GM18502 (cell line): Measurements from ENCODE around the gene KRT5.

ENCODE experiments used
- ATAC-seq: cut with Tn5 transposase; IDR thresholded peaks from one replicate; pipeline ENCODE4 v1.9.1; 2021; ENCODE audit warnings: mild to moderate bottlenecking; ENCODE audit not compliant: unreplicated experiment, poor library complexity

KRT5 gene

DNA sequence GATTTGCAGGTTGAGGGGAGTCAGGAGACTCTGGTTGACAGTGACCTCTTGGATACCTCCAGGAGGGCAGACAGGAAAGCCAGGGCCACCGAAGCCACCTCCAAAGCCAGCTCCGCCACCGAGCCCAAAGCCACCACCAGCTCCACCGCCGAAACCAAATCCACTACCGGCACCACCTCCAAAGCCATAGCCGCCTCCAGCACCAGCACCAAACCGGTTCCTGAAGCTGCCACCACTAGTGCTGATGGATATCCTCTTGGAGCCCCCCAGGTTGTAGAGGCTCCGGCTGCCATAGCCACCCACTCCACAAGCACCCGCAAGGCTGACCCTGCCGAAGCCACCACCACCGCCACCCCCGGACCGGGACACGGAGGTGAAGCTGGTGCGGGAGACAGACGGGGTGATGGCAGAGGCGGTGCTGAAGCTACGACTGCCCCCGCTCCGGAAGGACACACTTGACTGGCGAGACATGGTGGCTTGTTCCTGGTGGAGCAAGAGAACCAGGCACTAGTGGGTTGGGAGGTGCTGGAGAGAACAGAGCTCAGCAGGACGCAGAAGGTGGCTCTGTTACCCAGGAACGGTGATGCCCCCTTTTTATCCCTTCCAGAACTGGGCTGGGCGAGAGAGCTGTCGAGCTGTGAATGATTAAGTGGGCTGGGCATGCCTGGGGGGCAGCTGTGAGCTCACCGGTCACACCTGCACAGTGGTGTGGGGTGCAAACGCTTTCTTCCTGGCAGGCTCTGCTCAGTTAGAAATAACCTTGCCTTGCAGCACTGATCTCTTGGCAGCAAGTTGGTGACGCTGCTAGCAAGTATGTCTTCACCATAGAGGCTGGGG is at the start of gene KRT5:
Gene KRT5 (minus strand): TSS at position 569 of the 837 bp plus-strand sequence. CDS start 98 bp downstream, at position 471.
- no peak for ATAC-seq

DNA sequence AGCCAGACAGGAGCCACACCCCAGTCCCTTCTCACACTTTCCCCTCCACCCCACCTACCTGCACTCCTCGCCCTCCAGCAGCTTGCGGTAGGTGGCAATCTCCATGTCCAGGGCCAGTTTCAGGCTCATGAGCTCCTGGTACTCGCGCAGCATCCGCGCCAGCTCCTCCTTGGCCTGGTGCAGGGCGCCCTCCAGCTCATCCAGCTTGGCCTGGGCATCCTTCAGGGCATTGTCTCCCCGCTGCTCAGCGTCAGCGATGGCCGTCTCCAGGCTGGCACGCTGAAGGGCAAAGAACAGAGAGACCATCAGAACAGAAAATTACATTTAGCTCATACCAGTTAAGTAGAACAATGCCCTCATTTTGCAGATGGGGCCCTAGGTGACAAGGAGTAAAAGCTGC is 47.9 kb upstream of the KRT5 start:
- no peak for ATAC-seq

DNA sequence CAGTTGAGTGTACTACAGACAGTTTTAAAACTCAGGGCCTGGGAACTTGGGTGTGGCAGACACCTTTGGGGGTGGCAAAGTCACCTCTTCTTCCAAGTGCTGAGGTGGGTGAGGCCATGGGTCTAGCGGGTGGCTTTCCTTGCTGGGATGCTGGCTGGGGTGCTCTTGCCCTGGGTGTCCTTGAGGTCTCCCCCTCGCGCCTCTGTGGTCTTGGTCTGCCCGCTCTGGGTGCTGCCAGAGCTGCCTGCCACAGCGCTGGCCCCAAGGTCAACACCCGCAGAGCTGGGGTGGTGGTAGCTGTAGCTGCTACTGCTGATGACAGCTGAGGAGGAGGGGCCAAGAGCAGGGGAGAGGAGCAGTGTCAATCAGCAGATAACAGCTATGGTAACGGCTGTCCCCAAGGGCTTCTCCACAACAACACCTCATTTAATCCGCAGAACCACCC is 46.7 kb upstream of the KRT5 start:
- no peak for ATAC-seq

DNA sequence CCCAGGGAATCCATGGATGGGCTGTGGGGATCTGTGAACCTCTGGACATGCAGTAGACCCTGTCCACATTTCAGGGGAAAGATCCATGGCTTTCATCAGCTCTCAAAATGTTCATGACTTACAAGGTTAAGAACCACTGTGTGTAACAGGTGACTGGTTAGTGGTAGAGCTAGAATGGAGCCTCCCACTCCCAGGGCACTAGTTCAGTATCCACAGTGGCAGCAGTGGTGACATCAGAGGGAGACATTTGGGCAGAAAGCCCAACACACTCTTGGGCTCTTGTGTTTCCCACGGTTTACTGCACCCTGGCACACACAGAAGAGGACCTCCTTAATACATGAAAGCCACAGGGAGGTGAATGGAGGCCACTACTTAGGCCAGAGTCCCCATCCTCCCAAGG is 44.4 kb upstream of the KRT5 start:
- no peak for ATAC-seq

DNA sequence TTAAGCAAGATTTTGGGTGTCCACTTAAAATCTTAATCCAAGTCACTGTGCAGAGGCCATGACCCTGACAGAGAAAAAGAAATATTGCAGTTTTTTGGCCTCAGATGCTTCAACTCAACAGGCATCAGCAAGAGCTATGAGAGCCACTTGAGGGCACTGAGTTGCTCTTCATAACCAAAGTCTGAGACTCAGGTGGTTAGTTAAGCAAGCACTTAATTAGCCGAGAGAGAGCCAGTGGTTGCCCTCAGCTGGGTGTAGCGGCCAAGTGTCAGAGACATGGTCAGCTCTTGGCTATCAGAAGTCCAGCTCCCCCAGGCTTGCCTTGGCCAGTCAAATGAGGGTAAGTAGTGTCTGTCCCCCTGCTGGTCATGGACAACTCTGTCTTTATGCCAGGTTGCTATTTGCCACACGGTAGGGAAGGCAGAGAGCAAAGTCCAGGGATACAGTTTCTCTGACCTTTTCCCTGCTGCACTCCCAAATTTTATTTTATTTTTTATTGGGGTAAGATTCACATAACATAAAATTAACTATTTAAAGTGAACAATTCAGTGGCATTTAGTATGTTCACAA is 41.8 kb upstream of the KRT5 start:
- no peak for ATAC-seq

DNA sequence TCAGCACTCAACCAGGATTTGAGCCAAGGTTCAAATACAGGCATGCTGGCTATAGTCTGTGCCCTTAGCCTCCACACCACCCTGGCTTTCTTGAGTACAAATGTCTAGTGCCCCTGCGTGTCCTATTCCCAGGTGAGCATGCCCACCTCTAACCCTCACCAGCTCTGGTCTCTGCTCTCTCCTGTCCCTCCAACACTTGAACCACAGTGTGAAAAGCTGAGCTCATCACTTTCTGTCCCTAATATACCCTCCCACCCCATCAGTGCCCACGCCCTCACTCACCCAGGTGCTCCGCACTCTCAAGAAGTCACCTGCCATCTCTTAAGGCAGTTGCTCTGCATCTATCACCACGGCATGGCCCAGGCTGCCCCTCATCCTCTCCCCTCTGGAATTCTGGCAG is 39.8 kb upstream of the KRT5 start:
- ATAC-seq: no peak

DNA sequence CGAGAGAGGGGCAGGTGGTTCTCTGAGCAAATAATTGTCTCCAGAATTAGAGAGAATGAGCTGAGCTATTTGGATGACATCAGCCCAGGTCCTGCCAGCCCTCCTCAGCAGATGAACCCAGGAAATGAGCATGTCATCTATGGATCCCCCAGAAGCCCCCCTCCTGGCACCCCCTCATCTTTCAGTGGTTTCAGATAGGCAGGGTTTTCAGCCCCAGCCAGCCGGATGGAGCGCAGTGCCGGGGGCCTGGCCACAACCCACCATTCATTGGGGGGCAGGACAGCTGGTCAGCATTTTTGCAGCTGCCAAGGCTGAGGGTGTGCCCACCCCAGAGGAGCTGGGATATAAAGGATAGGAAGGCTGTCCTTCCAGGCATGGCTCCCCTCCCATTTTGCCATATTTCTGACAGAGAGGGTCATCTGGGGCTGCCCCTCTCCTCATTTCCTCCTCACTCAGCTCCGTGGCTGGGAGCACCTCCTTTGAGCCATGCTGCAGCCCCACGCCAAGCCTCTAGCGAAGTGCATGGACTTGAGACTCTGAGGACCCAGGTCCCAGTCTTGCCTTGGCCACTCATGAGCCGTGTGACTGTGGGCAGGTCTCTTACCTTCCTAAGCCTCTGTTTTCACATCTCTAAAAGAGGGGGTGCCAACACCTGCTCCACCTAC is 38.7 kb upstream of the KRT5 start:
- no peak for ATAC-seq

DNA sequence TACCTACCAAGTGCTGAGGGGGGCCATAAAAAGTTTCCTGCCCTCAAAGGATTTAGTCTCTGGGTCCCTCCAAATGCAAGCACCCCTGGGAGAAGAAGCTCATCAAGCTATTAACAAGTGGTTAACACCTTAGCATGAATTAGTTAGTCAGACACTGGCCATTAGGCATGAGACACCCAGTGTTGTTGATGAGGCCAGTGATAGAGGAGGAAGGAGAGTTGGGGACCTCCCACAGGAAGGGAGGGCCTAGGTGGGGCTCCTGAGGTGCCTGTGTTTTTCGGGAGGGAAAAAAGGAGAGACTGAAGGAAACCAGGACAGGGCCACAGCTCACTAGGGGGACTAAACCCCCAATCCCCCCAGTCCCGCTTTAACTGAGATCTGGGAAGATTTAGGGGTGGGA is 37.3 kb upstream of the KRT5 start:
- no peak for ATAC-seq

DNA sequence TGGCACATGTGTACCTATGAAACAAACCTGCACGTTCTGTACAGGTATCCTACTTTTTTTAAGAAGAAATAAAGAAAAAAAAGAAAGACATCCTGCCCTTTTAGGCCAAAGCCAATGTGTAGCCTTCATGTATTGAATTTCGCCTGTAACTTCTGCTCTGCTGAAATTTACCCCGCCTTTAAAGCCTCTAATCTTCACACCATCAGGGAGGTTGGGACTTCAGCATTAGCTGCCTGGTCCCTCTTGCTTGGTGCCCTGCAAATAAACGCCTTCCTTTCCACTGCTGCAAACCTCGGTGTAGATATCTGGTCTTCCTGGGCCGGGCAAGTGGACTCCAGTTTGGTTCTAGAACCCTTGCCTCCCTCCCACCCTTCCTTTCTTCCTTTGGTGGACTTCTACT is 35.4 kb upstream of the KRT5 start:
- no peak for ATAC-seq

DNA sequence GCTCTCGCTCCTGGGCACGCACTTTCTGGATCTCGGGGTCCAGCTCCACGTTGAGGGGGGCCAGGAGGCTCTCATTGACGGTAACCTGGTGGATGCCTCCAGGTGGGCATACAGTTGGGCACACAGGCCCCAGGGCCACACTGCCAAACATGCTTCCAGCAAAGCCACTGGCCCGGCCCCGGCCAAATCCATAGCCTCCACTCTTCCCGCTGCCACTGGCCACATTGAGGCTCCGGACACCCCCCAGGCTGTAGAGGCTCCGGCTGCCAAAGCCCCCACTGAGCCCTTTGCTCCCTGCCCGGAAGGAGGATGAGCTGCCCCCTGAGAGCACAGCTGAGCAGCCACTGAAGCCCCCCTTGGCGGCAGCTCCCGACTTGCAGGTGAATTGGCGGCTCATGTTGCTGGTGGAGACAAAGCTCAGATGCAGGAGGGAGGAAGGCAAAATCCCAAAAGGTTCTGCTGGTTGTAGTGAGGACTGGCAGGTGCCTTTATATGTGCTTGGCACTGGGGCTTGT is 32.5 kb upstream of the KRT5 start, which contains the start of gene KRT71:
Gene KRT71 (minus strand): TSS at position 465 of the 515 bp plus-strand sequence. CDS start 68 bp downstream, at position 397.
- ATAC-seq: no peak

DNA sequence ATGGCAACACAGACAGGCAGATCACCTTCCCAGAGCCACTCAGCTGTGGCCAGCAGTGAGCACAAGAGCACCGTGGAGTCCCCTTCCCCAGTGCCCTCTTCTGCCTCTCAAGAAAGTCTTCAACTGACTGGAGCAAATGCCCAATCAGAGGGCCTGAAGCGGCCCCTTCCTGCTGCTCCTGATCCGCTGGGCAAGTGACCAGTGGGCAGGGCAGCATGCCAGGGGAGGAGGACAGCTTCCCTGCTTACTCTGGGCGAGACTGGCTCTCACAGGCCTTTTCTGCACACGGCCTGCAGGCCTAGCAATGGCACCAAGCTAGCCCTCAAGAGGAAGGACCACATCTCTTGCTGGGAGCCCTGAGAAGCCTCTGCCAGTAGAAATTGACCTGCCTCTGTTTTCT is 31.9 kb upstream of the KRT5 start:
- ATAC-seq: no peak

DNA sequence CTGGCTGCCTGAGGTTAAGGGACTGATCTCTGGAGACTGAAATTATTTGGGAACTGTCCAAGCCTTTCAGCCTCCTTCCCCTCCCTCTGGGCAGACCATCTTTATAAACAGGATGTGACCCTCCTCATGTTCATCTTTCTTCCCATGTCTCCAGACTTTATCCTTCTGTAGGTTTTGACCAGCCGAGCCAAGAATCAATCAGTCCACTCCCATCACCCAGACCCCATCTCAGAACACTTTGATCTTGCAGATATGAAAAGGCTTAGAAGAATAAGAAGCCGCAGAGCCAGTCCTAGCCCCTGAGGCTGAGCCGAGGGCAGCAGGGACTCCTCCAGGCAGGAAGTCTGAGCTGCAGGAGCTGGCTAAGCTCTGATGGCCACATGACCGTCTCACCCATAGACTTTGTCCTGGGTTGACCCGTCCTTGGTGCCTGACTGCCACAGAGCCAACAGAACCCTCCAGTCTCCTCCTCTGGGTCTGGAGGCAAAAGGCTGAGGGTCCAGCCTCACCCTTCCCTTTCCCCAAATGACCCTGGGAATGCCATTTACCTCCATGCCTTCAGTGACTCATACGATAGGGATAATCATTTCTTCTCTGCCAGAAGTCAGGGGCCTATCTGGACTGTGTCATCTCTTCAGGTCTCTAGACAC is 31.1 kb upstream of the KRT5 start:
- ATAC-seq: no peak

DNA sequence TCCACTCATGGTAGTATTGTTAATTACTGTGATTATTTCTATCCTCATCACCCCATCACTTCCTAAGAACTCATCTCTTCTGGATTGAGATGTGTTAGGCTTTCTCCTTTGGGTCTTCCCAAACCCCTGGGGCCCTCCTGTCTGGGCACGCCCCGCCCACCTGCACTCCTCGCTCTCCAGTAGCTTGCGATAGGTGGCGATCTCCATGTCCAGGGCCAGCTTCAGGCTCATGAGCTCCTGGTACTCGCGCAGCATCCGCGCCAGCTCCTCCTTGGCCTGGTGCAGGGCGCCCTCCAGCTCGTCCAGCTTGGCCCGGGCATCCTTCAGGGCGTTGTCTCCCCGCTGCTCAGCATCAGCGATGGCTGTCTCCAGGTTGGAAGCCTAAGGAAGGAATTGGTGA is 25.9 kb upstream of the KRT5 start:
- ATAC-seq: no peak

DNA sequence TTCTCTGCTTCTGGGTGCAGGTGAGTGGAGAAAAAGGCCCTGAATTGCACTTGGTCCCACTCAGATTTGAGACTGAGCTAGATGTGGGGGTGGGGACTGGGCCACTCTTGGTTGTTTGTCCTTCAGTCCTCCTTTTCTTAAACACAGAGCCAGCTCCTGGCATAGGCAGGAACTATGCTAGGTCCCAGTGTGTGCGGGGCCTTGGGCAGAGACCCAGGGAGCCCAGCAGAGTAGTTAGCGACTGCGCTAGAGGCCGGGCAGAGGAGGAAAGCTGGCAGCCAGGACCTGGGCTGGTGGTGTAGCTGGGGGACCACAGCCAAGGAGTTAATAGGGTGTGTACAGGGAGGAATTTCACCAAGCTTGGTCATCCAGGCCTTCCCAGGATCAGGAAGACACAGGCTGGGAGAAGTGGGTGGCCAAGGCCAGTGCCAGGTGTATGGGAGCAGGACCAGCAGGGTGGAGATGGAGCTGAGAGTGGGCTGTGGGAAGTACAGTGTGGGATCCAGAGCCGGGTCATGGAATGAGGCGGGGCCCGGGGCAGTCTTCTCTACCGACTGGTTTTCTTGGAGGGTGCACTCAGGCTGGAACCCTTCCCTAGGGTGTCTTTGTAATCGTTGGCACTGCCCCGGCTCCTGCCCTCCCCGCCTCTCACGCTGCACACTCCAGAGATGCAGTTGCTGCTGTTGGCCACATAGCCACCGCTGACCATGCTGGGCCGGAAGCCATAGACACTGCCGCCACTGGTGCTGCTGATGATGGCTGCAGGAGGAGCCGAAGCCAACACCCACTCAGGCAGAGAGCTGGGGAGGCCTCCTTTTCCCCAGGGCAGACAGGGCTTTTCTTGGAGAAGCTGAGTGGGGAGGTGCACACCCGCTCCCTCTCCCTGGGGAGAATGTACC is 24.0 kb upstream of the KRT5 start:
- ATAC-seq: no peak

DNA sequence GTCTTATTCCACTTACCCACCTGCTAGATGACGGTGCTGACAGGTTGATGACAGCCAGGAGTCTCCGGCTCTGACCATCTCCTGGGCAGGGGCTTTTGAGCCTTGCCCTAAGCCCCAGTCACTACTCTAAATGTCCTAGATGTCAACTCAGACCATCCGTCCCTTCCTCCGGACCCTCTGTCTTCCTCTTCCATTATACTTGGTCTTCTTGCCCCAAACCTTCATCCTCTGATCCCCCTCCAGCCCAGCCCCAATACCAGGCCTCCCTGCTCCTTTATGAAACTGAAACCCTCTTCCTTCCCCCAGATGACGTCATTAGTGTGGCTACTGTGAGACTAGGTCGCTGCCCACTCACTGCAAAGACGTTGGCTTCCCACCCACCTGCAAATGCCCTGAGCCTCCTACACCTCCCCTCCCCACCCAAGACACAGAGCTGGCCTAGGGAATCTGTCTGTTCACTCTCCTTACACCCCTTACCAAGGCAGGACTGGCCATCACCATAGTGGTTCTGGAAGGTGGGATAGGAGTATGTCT is 22.7 kb upstream of the KRT5 start:
- ATAC-seq: no peak

DNA sequence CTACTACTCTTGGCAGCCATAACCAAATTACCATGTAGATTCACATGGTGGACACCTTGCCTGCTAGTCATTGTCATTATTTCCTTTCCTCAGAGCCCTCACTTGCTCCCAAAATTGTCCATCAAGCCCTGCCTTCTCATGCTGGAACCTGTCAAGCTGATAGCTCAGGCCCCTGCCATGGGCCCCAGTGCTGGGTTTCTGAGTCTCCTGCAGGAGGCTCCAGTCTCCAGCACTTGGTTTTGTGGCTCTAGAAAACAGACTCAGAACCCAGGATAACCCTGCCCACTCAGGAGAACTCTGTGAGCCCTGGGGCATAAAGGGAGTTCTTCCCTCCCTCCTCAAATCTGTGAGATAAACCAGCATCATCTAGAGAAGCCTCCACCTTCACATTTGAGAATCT is 22.0 kb upstream of the KRT5 start:
- ATAC-seq: no peak

DNA sequence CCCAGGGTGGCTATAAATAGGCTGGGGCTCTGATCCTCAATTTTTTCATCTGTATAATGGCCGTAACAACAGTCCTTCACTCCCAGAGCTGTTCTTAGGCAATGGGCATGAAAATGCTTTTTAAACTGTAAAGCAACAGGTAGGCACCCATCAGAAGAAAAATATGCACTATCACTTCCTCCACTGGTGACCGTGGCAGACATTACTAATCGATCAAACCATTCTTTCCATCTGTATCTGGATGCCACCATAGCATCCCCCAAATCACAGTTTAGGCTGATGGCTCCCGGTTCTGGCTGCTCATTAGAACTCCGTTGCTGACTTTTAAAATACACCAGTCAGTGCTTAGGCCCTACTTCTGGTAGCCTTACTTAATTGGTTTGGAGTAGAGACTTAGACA is 21.5 kb upstream of the KRT5 start:
- ATAC-seq: no peak

DNA sequence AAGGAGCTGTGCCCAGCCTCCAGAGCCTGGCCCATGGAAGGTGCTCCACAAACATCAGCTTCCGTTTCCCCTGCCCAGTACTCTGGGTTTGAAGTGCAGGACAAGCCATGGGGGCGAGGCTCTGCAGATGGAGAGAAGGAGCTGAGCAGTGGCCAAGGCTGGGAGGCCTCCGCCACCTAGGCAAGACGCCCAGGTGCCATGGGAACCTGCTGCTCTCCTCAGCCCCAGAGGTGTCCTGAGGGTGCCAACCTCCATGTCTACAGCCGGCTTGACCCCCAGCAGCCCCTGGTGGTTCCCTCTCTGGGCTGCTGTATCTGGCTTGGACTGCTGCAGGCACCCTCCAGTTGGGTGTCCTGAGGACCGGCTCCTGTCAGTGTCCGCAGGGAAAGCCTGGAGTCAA is 20.3 kb upstream of the KRT5 start:
- no peak for ATAC-seq

DNA sequence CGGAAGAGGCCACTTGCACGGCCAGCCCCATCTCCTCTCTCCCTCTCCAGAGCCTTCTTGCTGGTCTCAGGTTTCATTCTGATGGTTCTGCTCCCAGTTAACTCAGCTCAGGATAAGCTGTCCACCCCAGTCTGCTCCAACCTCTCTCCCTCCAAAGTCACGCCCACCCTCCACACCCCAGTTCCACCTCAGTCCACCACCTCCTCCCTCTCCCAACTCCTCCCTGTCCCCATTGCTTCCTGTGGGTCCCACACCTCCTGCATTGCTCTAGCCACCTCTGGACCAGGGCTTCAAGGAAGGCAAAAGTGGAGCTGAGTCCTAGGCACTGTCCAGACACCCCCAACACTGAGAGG is 19.6 kb upstream of the KRT5 start:
- no peak for ATAC-seq
